COLO829 (cell line): ENCODE results near the gene ZBTB40.

ENCODE experiments used
- DNase-seq: peaks from one replicate; pipeline ENCODE4 v3.0.0; 2012; ENCODE audit warnings: low spot score

Gene ZBTB40

GRCh38 chr1:22530715-22531114 is 79.1 kb downstream of the ZBTB40 start:
- no peak for DNase-seq

GRCh38 chr1:22531251-22531650 is 79.6 kb downstream of the ZBTB40 start:
- DNase-seq: no peak

GRCh38 chr1:22533244-22533895 is 81.7 kb downstream of the ZBTB40 start:
- no peak for DNase-seq

- DNase-seq: no peak
These were observed 83.3 kb downstream of the ZBTB40 start for GRCh38 chr1:22534951-22535350.

GRCh38 chr1:22535399-22535798 is 83.7 kb downstream of the ZBTB40 start:
- no peak for DNase-seq

- no peak for DNase-seq
These were observed 84.9 kb downstream of the ZBTB40 start for GRCh38 chr1:22536506-22536905.

- no peak for DNase-seq
These were observed 85.9 kb downstream of the ZBTB40 start for GRCh38 chr1:22537441-22538139.

- DNase-seq: no peak
These were observed 88.0 kb downstream of the ZBTB40 start for GRCh38 chr1:22539510-22540118.

- DNase-seq: no peak
These were observed 88.7 kb downstream of the ZBTB40 start for GRCh38 chr1:22540337-22540736.

GRCh38 chr1:22542886-22543285 is 91.2 kb downstream of the ZBTB40 start:
- no peak for DNase-seq

- no peak for DNase-seq
These were observed 92.0 kb downstream of the ZBTB40 start for GRCh38 chr1:22543679-22544078.

- no peak for DNase-seq
These were observed 93.0 kb downstream of the ZBTB40 start for GRCh38 chr1:22544606-22545005.

GRCh38 chr1:22545141-22545540 is 93.5 kb downstream of the ZBTB40 start:
- DNase-seq: no peak

- DNase-seq: no peak
These were observed 95.7 kb downstream of the ZBTB40 start for GRCh38 chr1:22547186-22547817.

- DNase-seq: no peak
These were observed 96.3 kb downstream of the ZBTB40 start for GRCh38 chr1:22547818-22548462.

GRCh38 chr1:22550021-22550420 is 98.4 kb downstream of the ZBTB40 start:
- DNase-seq: no peak

GRCh38 chr1:22551591-22551990 is 99.9 kb downstream of the ZBTB40 start:
- no peak for DNase-seq

GRCh38 chr1:22552021-22552420 is 100.4 kb downstream of the ZBTB40 start:
- no peak for DNase-seq

- no peak for DNase-seq
These were observed 101.6 kb downstream of the ZBTB40 start for GRCh38 chr1:22553104-22553880.

- DNase-seq: no peak
These were observed 102.4 kb downstream of the ZBTB40 start for GRCh38 chr1:22553991-22554522.

GRCh38 chr1:22555371-22555656 is 103.7 kb downstream of the ZBTB40 start:
- DNase-seq: no peak
